Measurements from ENCODE around the gene SRPRB.

- no peak for TF ChIP-seq CTCF (IDR thresholded peaks at IDR 0.05)
- TF ChIP-seq POLR2AphosphoS5 (IDR thresholded peaks at IDR 0.05; ENCODE audit: low read depth, low read length), result no peak
- no peak for TF ChIP-seq TCF7L2 (IDR thresholded peaks at IDR 0.05; ENCODE audit: low read depth, low read length)
- TF ChIP-seq SIN3A (IDR thresholded peaks at IDR 0.05; ENCODE audit: borderline replicate concordance, insufficient read depth, low read depth, low read length), result no peak
- TF ChIP-seq REST (IDR thresholded peaks at IDR 0.05; ENCODE audit: insufficient read depth in 1 of 2, low read depth in 2 of 2, low read length in 1 of 2), result no peak
Measured at GRCh38 chr3:133854264-133855001, 48.8 kb downstream of the SRPRB start.

Measured in Panc1 (cell line).